HepG2 (cell line): ENCODE data around the gene UQCC2. TPM values are rescaled to one million over a fixed set of nuclear protein-coding genes. Genes with fewer than 3 reads are reported as not detected.
A peak's percentile ranks its signal among the peaks of the same experiment; 100 is the strongest.

ENCODE experiments used
- ATAC-seq: fragments of 200-7000 bp; cut with Tn5 transposase; 3 replicates; pipeline ENCODE4 v1.9.1; 2020; ENCODE audit warnings: mild to moderate bottlenecking, moderate library complexity
- Bru-seq: library from RNA; stranded (reverse); fragments of 400-500 nt; gene quantifications from one replicate; lab custom pipeline; 2021; lab: Mats Ljungman, UMichigan
- BruChase-seq, 2 experiments: library from RNA; stranded (reverse); fragments of 400-500 nt; gene quantifications; one replicate each; lab custom pipeline; 2021; lab: Mats Ljungman, UMichigan
- BruUV-seq: library from RNA; stranded (reverse); fragments of 400-500 nt; replicated peaks from 2 replicates; lab custom pipeline; 2021; lab: Mats Ljungman, UMichigan
- CTCF ChIA-PET: fragments of 300-600 bp; formaldehyde crosslinking; extraction: SDS; loops from one replicate; lab custom pipeline; 2021; ENCODE audit warnings: low total read pairs, inconsistent platforms, low intra/inter-chr PET ratio; lab: Yijun Ruan, JAX
- POLR2A ChIA-PET: fragments of 350-600 bp; sonication (Branson Sonifier 250); formaldehyde crosslinking; loops from one replicate; lab custom pipeline; 2020; ENCODE audit warnings: antibody characterized with exemption, inconsistent platforms; lab: Yijun Ruan, JAX
- DNase-seq: peaks from one replicate; pipeline ENCODE4 v3.0.0-alpha.2; 2015; ENCODE audit warnings: low spot score
- FAIRE-seq: peaks from 3 replicates; lab custom pipeline; 2011; peaks lifted over from hg19 to GRCh38; lab: Jason Lieb, UNC
- H2AFZ ChIP-seq: one replicate; pipeline ENCODE4 v1.6.1; 2011; ENCODE audit warnings: low read length, inconsistent platforms
- H3K27ac ChIP-seq: fragments of 300-600 bp; 3 replicates; pipeline ENCODE4 v1.8.0; 2011; ENCODE audit warnings: mixed run types, mild to moderate bottlenecking, mixed read lengths, low read length, inconsistent platforms; ENCODE audit not compliant: insufficient read depth; ENCODE audit errors: extremely low read length
- H3K27me3 ChIP-seq, 2 experiments: fragments of 200-600 bp in 1 of 2; 2 replicates in 1 of 2; 3 replicates in 1 of 2; pipeline versions ENCODE4 v1.6.0 to v1.8.0; 2011; ENCODE audit warnings: low read length in 2 of 2, mild to moderate bottlenecking in 2 of 2, moderate library complexity in 2 of 2, inconsistent platforms in 1 of 2; ENCODE audit not compliant: insufficient read depth in 2 of 2, control insufficient read depth in 1 of 2
- H3K36me3 ChIP-seq, 2 experiments: fragments of 200-600 bp in 1 of 2; replicated peaks in 1 of 2; 2 replicates in 1 of 2; 3 replicates in 1 of 2; pipeline versions ENCODE4 v1.5.1 to v1.8.0; 2011; ENCODE audit warnings: low read length in 2 of 2, inconsistent platforms in 1 of 2; ENCODE audit not compliant: insufficient read depth in 2 of 2, control insufficient read depth in 1 of 2
- H3K4me1 ChIP-seq: 2 replicates; pipeline ENCODE4 v1.5.1; 2012; ENCODE audit warnings: low read length, inconsistent platforms; ENCODE audit not compliant: insufficient read depth
- H3K4me2 ChIP-seq: 2 replicates; pipeline ENCODE4 v1.6.0; 2011; ENCODE audit warnings: low read depth, low read length, inconsistent platforms
- H3K4me3 ChIP-seq, 3 experiments: fragments of 200-600 bp in 1 of 3; sonication (generic), shearing (Covaris generic) in 1 of 3; replicated peaks in 1 of 3; 2 replicates each; pipeline ENCODE4 v1.5.1; 2011 to 2016; ENCODE audit warnings: low read length in 3 of 3, inconsistent platforms in 2 of 3, low read depth in 2 of 3, mild to moderate bottlenecking in 2 of 3, control low read depth in 1 of 3, mixed read lengths in 1 of 3; ENCODE audit not compliant: insufficient read depth in 1 of 3
- H3K79me2 ChIP-seq: one replicate; pipeline ENCODE4 v1.6.1; 2011; ENCODE audit warnings: low read length, inconsistent platforms; ENCODE audit not compliant: insufficient read depth
- H3K9ac ChIP-seq: 2 replicates; pipeline ENCODE4 v1.6.0; 2011; ENCODE audit warnings: mild to moderate bottlenecking, low read depth, low read length, inconsistent platforms; ENCODE audit not compliant: insufficient read depth
- H3K9me3 ChIP-seq: 2 replicates; pipeline ENCODE4 v1.5.1; 2012; ENCODE audit warnings: mild to moderate bottlenecking, low read length
- H4K20me1 ChIP-seq: 2 replicates; pipeline ENCODE4 v1.6.0; 2011; ENCODE audit warnings: inconsistent platforms, mild to moderate bottlenecking, low read length, moderate library complexity; ENCODE audit not compliant: insufficient read depth
- CBX5 ChIP-seq: sonication (generic); formaldehyde crosslinking; IDR thresholded peaks from 2 replicates; pipeline ENCODE4 v1.4.0; 2020; ENCODE audit warnings: missing genetic modification reagents, borderline replicate concordance
- DR1 ChIP-seq: sonication (generic); formaldehyde crosslinking; IDR thresholded peaks from 2 replicates; pipeline ENCODE4 v1.8.0; 2021; ENCODE audit warnings: mild to moderate bottlenecking, missing genetic modification reagents, inconsistent platforms
- DZIP1 ChIP-seq: sonication (generic); formaldehyde crosslinking; IDR thresholded peaks from 2 replicates; pipeline ENCODE4 v1.5.0; 2020; ENCODE audit warnings: mild to moderate bottlenecking, missing genetic modification reagents
- HDAC2 ChIP-seq: sonication (generic); formaldehyde crosslinking; IDR thresholded peaks from 2 replicates; pipeline ENCODE4 v1.4.0; 2020; ENCODE audit warnings: missing genetic modification reagents
- HNRNPL ChIP-seq: fragments of 200-400 bp; formaldehyde crosslinking; IDR thresholded peaks from 2 replicates; pipeline ENCODE4 v1.6.1; 2017; ENCODE audit warnings: mild to moderate bottlenecking, low read depth, low read length
- MLLT10 ChIP-seq: sonication (generic); formaldehyde crosslinking; IDR thresholded peaks from 2 replicates; pipeline ENCODE4 v1.4.0; 2020; ENCODE audit warnings: missing genetic modification reagents
- TCF12 ChIP-seq, 2 experiments: fragments of 450-650 bp in 1 of 2; sonication (generic) in 1 of 2; formaldehyde crosslinking in 1 of 2; IDR thresholded peaks; 2 replicates each; pipeline versions ENCODE4 v1.6.1 to v1.8.0; 2017 to 2022; ENCODE audit warnings: antibody characterized with exemption in 1 of 2, mild to moderate bottlenecking in 1 of 2, missing genetic modification reagents in 1 of 2, moderate library complexity in 1 of 2
- ZBTB26 ChIP-seq: IDR thresholded peaks from 2 replicates; pipeline ENCODE4 v1.6.1; 2016; ENCODE audit warnings: missing compliant biosample characterization, missing genetic modification reagents, borderline replicate concordance
- ZEB1 ChIP-seq: IDR thresholded peaks from 2 replicates; pipeline ENCODE4 v1.6.1; 2012; ENCODE audit warnings: mild to moderate bottlenecking, low read depth, inconsistent platforms; ENCODE audit not compliant: insufficient replicate concordance
- ZFAT ChIP-seq: sonication (generic); formaldehyde crosslinking; conservative IDR thresholded peaks from 2 replicates; pipeline ENCODE4 v1.8.1; 2023; ENCODE audit warnings: missing genetic modification reagents, inconsistent platforms
- ZNF703 ChIP-seq: sonication (generic); formaldehyde crosslinking; IDR thresholded peaks from 2 replicates; pipeline ENCODE4 v1.5.1; 2020; ENCODE audit warnings: missing genetic modification reagents, mild to moderate bottlenecking, moderate library complexity, borderline replicate concordance
- WGBS: methylation state at CpG from one replicate; pipeline ENCODE4 v1.1.6; 2017; ENCODE audit warnings: low lambda C conversion rate; 5-methylcytosine and 5-hydroxymethylcytosine counted together
- in situ Hi-C: cut with HindIII; loops from 2 replicates; pipeline ENCODE4 v1.10.0; 2017; ENCODE audit warnings: low pct_unique_long_range_greater_than_20kb; ENCODE audit not compliant: extremely low pct_ligation_motif_present
- intact Hi-C: fragments of 100-400 bp; cut with micrococcal nuclease; formaldehyde crosslinking; loops from one replicate; pipeline ENCODE4 v1.10.0; 2022; ENCODE audit not compliant: unreplicated experiment
- long read RNA-seq, 2 experiments: library from RNA in 1 of 2; library from polyadenylated mRNA in 1 of 2; stranded (forward) in 1 of 2; unstranded in 1 of 2; transcript quantifications; one replicate each; pipeline ENCODE4 v2.0.0, GENCODE V29; 2019 to 2022
- polyA minus RNA-seq, 3 experiments: library from RNA; depleted of rRNA, polyadenylated mRNA; stranded (reverse); fragments of >200 nt; gene quantifications; 2 replicates each; pipeline ENCODE4 v1.2.3, GENCODE V29; 2011; ENCODE audit warnings: low replicate concordance in 1 of 3
- polyA plus RNA-seq, 8 experiments: library from polyadenylated mRNA; depleted of rRNA in 3 of 8; stranded (reverse) in 7 of 8; unstranded in 1 of 8; fragments of >200 nt; fragmentation: Illumina TruSeq in 4 of 8; extraction: Trizol in 4 of 8; gene quantifications; 2 replicates each; pipeline versions ENCODE4 v1.2.1 to v1.2.3, GENCODE V29; 2011 to 2016; ENCODE audit warnings: low read depth in 4 of 8, missing spikeins in 1 of 8, mixed read lengths in 1 of 8; ENCODE audit not compliant: insufficient read depth in 1 of 8
- total RNA-seq, 5 experiments: library from RNA; depleted of rRNA; stranded (reverse); fragments of >200 nt; fragmentation: Illumina TruSeq; extraction: Trizol; gene quantifications; 2 replicates each; pipeline ENCODE4 v1.2.3, GENCODE V29; 2016; ENCODE audit warnings: low read depth in 1 of 5

Gene UQCC2
- total RNA-seq (2016; rRNA removed; fragmentation: Illumina TruSeq; extraction: Trizol) (238 and 273 TPM in 2 replicates), polyA plus RNA-seq (2011; rRNA removed) (82.4 and 83.3 TPM in 2 replicates), polyA minus RNA-seq (2011; rRNA and poly(A)+ RNA removed; ENCODE audit: low replicate concordance) (13.1 and 30.2 TPM in 2 replicates), Bru-seq, nascent RNA (percentile 87 among the genes with signal in this experiment), BruChase-seq, experiment 1, labeled RNA remaining after a 6-hour chase (percentile 63 among the genes with signal in this experiment), BruChase-seq, experiment 2, labeled RNA remaining after a 2-hour chase (percentile 76 among the genes with signal in this experiment)
- total RNA-seq (2016; cell fraction: cytosol; rRNA removed; fragmentation: Illumina TruSeq; extraction: Trizol; ENCODE audit: low read depth) = 120 and 154 TPM in 2 replicates
- total RNA-seq (2016; cell fraction: insoluble cytoplasmic fraction; rRNA removed; fragmentation: Illumina TruSeq; extraction: Trizol) = 223 and 303 TPM in 2 replicates
- 160 and 207 TPM in 2 replicates for total RNA-seq (2016; cell fraction: membrane; rRNA removed; fragmentation: Illumina TruSeq; extraction: Trizol)
- total RNA-seq (2016; cell fraction: nucleus; rRNA removed; fragmentation: Illumina TruSeq; extraction: Trizol) = 53.9 and 66.5 TPM in 2 replicates
- polyA plus RNA-seq (2011; cell fraction: cytosol; rRNA removed) = 43.2 and 56.5 TPM in 2 replicates
- 25.4 and 25.6 TPM in 2 replicates for polyA plus RNA-seq (2011; cell fraction: nucleus; rRNA removed)
- polyA plus RNA-seq (2012) = 134 and 138 TPM in 2 replicates
- 161 and 200 TPM in 2 replicates for polyA plus RNA-seq (2016; cell fraction: cytosol; fragmentation: Illumina TruSeq; extraction: Trizol; ENCODE audit: low read depth)
- polyA plus RNA-seq (2016; cell fraction: insoluble cytoplasmic fraction; fragmentation: Illumina TruSeq; extraction: Trizol; ENCODE audit: low read depth) = 261 and 288 TPM in 2 replicates
- 151 and 202 TPM in 2 replicates for polyA plus RNA-seq (2016; cell fraction: membrane; fragmentation: Illumina TruSeq; extraction: Trizol; ENCODE audit: low read depth)
- 129 and 150 TPM in 2 replicates for polyA plus RNA-seq (2016; cell fraction: nucleus; fragmentation: Illumina TruSeq; extraction: Trizol; ENCODE audit: insufficient read depth, low read depth)
- 12.8 and 21.1 TPM in 2 replicates for polyA minus RNA-seq (2011; cell fraction: cytosol; rRNA and poly(A)+ RNA removed)
- 17.4 and 19.8 TPM in 2 replicates for polyA minus RNA-seq (2011; cell fraction: nucleus; rRNA and poly(A)+ RNA removed)
- long read RNA-seq, experiment 1, transcript UQCC2-204 (4 exons, 1,314 nt) = major isoform, 127 of 130 reads
- long read RNA-seq, experiment 1, partial matches to known transcripts = 0 of 130 reads
- long read RNA-seq, experiment 1, other reads (novel, unspliced or antisense) = 3 of 130 reads
- long read RNA-seq, experiment 2, full-length matches to known transcripts = 174 of 187 reads
- long read RNA-seq, experiment 2, partial matches to known transcripts = 3 of 187 reads
- long read RNA-seq, experiment 2, other reads (novel, unspliced or antisense) = 10 of 187 reads

- no peaks in the 10 kb centered on the region; a peak in 1 of 5 replicates for H3K27me3 ChIP-seq
- H3K36me3 ChIP-seq = peaks cover 3 to 23% of the 10 kb centered on the region in 2 experiments; a peak in 4 of 5 replicates
- FAIRE-seq (peak; percentile 77), ATAC-seq (peak; percentile 94), DNase-seq (peak; percentile 95)
- intact Hi-C loops (loop anchor here (1.0 kb wide), 2 partner anchors 33 to 51 kb away; no protein-coding TSS in a partner anchor), in situ Hi-C loops (loop anchor here (5.0 kb wide), 1 partner anchor 51 kb away; no protein-coding TSS in a partner anchor)
- H3K4me1 ChIP-seq = peaks cover 63% of the 10 kb centered on the region
- peak within 1 kb of the TSS; percentile 93 for H3K27ac ChIP-seq
- BruUV-seq = no TSS peak
- no peaks in the 10 kb centered on the region for H3K9me3 ChIP-seq
- H2AFZ ChIP-seq = peak within 1 kb of the TSS; percentile 97
- peak within 1 kb of the TSS; percentile 93 for H3K9ac ChIP-seq
- H3K4me3 ChIP-seq = peak within 1 kb of the TSS; percentile 75 to 83 (median 75)
- no peaks in the 10 kb centered on the region; the same call in 1 of the 2 replicates for H4K20me1 ChIP-seq
- WGBS = 3% methylated on average over 48 of the region's 73 CpGs
- H3K4me2 ChIP-seq = peak within 1 kb of the TSS; percentile 85
- H3K79me2 ChIP-seq = peaks cover 17% of the 10 kb centered on the region
- POLR2A ChIA-PET = interaction anchor here (0.7 to 2.6 kb wide), 34 partner anchors 9 to 740 kb away, joined by 3 to 61 read pairs (median 8); partner anchors contain the start of genes BAK1, IP6K3, LEMD2 and ZBTB22
- CTCF ChIA-PET = interaction anchor here (1.0 to 1.8 kb wide), 2 partner anchors 51 to 57 kb away, joined by 3 to 13 read pairs; no protein-coding TSS in a partner anchor
- peak; percentile 59 for TF ChIP-seq ZBTB26
- TF ChIP-seq ZNF703 (CRISPR knock-in tag) = peak; percentile 81; the same call in 1 of the 2 replicates
- TF ChIP-seq MLLT10 = no peak
- no peak for TF ChIP-seq HNRNPL
- TF ChIP-seq DZIP1 (CRISPR knock-in tag) = peak; percentile 89; the same call in 1 of the 2 replicates
- TF ChIP-seq CBX5 (CRISPR knock-in tag) = no peak; the same call in 1 of the 2 replicates
- no peak for TF ChIP-seq TCF12 (IDR thresholded peaks at IDR 0.05)
- TF ChIP-seq TCF12 (CRISPR knock-in tag; IDR thresholded peaks at IDR 0.05) = no peak
- peak; percentile 80 for TF ChIP-seq ZFAT
- TF ChIP-seq HDAC2 (CRISPR knock-in tag) = peak; percentile 66
- TF ChIP-seq ZEB1 = no peak
- peak; percentile 74; the same call in 1 of the 2 replicates for TF ChIP-seq DR1
These were observed at the start of gene UQCC2 for GRCh38 chr6:33711140-33712129. UQCC2 (minus strand) TSS chr6:33711700; CDS start chr6:33711686, 14 bp downstream.
